ENCODE data around the gene GALNS.

GRCh38 chr16:88840600-88841215 lies 16.0 kb downstream of the GALNS start:
- TF ChIP-seq POLR2AphosphoS5 (IDR thresholded peaks at IDR 0.05; ENCODE audit: low read depth, low read length) (no peak), POU2F2 (IDR thresholded peaks at IDR 0.05; ENCODE audit: low read depth, low read length) (no peak), POLR2A (IDR thresholded peaks at IDR 0.05; ENCODE audit: low read depth, low read length) (no peak), TAF1 (IDR thresholded peaks at IDR 0.05; ENCODE audit: low read depth, low read length) (no peak)
